Measurements from ENCODE around the gene IGFBP3.
A peak's percentile ranks its signal among the peaks of the same experiment; 100 is the strongest.

The IGFBP3 gene

GRCh38 chr7:45865594-45866410 is 55.3 kb downstream of the IGFBP3 start:
- no peak overlapping the region for H3K23ac ChIP-seq (ENCODE audit: low read length)
- H2BK15ac ChIP-seq (replicated peaks; ENCODE audit: low read depth): no peak overlapping the region
- no peak overlapping the region for H3K4ac ChIP-seq (ENCODE audit: low read depth, low read length)
- no peak overlapping the region for H3K9ac ChIP-seq (ENCODE audit: low read length)
- no peaks in the 10 kb centered on the region for H3K79me1 ChIP-seq (ENCODE audit: low read length)
- no peak overlapping the region for H4K5ac ChIP-seq (ENCODE audit: low read length)
- H4K8ac ChIP-seq (ENCODE audit: low read depth, low read length): no peak overlapping the region
- no peaks in the 10 kb centered on the region for H3K79me2 ChIP-seq (ENCODE audit: control insufficient read depth, insufficient read depth, low read length)
- no peak overlapping the region for H2BK120ac ChIP-seq (ENCODE audit: low read depth, low read length)
- H3K36me3 ChIP-seq (ENCODE audit: control insufficient read depth, insufficient read depth, low read length): no peaks in the 10 kb centered on the region
- no peak overlapping the region for H3K4me3 ChIP-seq (ENCODE audit: low read length)
- H3K18ac ChIP-seq (ENCODE audit: low read length): no peak overlapping the region
- H3K4me2 ChIP-seq (ENCODE audit: low read length): no peak overlapping the region
- no CpG with 5 or more reads among the region's 13 CpGs for WGBS (ENCODE audit: extremely low coverage, insufficient coverage, low lambda C conversion rate)
- H3K27ac ChIP-seq (ENCODE audit: low read depth, low read length): no peak overlapping the region
- H3K27me3 ChIP-seq (ENCODE audit: insufficient read depth, low read length, poor library complexity): no peaks in the 10 kb centered on the region
- H3K4me1 ChIP-seq (ENCODE audit: control insufficient read depth, low read depth, low read length): no peaks in the 10 kb centered on the region
- DNase-seq: no peak
- H2AK5ac ChIP-seq (ENCODE audit: low read length): no peak overlapping the region
- H3K56ac ChIP-seq (ENCODE audit: low read length): no peak overlapping the region
- H2BK5ac ChIP-seq (ENCODE audit: low read length): no peak overlapping the region

- Histone ChIP-seq H3K4me1 (ENCODE audit: control insufficient read depth, low read depth, low read length) (no peaks in the 10 kb centered on the region), H4K8ac (ENCODE audit: low read depth, low read length) (no peak overlapping the region), H3K36me3 (ENCODE audit: control insufficient read depth, insufficient read depth, low read length) (no peaks in the 10 kb centered on the region), H2BK5ac (ENCODE audit: low read length) (no peak overlapping the region), H3K27ac (ENCODE audit: low read depth, low read length) (no peak overlapping the region), H3K79me1 (ENCODE audit: low read length) (no peaks in the 10 kb centered on the region), H2AK5ac (ENCODE audit: low read length) (no peak overlapping the region), H3K27me3 (ENCODE audit: insufficient read depth, low read length, poor library complexity) (no peaks in the 10 kb centered on the region), H3K9ac (ENCODE audit: low read length) (no peak overlapping the region), H3K79me2 (ENCODE audit: control insufficient read depth, insufficient read depth, low read length) (no peaks in the 10 kb centered on the region), H3K18ac (ENCODE audit: low read length) (no peak overlapping the region), H3K56ac (ENCODE audit: low read length) (no peak overlapping the region), H3K4me3 (ENCODE audit: low read length) (no peak overlapping the region), H2BK15ac (replicated peaks; ENCODE audit: low read depth) (no peak overlapping the region), H4K5ac (ENCODE audit: low read length) (no peak overlapping the region), H3K4me2 (ENCODE audit: low read length) (no peak overlapping the region), H3K4ac (ENCODE audit: low read depth, low read length) (no peak overlapping the region), H2BK120ac (ENCODE audit: low read depth, low read length) (no peak overlapping the region), H3K23ac (ENCODE audit: low read length) (no peak overlapping the region)
- WGBS (ENCODE audit: extremely low coverage, insufficient coverage, low lambda C conversion rate): no CpG with 5 or more reads among the region's 9 CpGs
- peak; percentile 58 for DNase-seq
Observed at GRCh38 chr7:45863715-45864114, 57.4 kb downstream of the IGFBP3 start.

All from mesendoderm (in vitro differentiated cells).